Ramos (cell line): Measurements from ENCODE around the gene ARPIN.
"Not testable (repeated sequence)": the region's sequence is repeated elsewhere in the genome, so short reads cannot be mapped to it uniquely, and the experiment has no call there.

Experiments used
- in situ Hi-C: fragments of 300-500 bp; cut with MboI; formaldehyde crosslinking; loops from one replicate; pipeline ENCODE4 v1.14.3; 2022; ENCODE audit warnings: low sequenced_read_pairs; ENCODE audit not compliant: unreplicated experiment

Gene ARPIN

DNA sequence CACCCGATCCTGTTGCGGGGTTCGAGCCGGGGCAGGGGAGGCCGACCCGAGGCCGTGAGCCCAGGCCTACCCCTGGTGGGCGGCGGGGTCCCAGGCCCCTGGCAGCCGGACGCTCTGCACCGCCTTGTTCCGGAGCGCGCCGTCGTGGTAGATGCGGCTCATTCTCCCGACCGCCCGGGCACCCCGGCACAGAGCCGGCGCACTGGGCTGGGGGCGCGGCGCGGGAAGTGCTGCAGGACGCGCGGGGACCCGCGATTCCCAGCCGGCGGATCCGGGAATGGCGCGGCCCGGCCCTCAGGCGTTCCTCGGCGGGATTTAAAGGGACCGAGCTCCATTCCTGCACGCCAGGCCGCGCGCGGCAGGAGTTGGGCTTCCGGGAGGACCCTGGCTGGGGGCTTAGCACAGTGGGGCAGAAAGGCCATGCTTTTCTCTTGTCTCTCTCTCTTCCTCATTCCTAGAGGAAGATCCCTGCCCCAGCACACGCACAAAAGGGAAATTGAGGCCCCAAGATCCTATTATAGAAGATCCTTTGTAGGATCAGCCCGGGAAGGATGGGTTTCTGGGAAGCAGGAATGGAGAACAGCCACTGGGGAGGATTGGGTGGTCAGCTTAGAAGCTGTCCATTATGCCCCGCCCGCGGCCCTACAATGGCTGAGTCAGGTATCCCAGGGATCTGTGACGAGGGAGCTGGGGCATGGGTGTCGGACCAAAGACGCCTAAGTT lies at the start of gene ARPIN:
Gene ARPIN, minus strand, starts transcription at position 279 of the 723 bp plus-strand sequence. Its CDS starts 117 bp downstream, at position 162.
- in situ Hi-C loops = no loop called here

GRCh38 chr15:89958107-89958805 lies 45.5 kb upstream of the ARPIN start:
- in situ Hi-C loops = no loop called here

GRCh38 chr15:89955449-89955998 lies 42.8 kb upstream of the ARPIN start:
- in situ Hi-C loops = not testable (repeated sequence)

DNA sequence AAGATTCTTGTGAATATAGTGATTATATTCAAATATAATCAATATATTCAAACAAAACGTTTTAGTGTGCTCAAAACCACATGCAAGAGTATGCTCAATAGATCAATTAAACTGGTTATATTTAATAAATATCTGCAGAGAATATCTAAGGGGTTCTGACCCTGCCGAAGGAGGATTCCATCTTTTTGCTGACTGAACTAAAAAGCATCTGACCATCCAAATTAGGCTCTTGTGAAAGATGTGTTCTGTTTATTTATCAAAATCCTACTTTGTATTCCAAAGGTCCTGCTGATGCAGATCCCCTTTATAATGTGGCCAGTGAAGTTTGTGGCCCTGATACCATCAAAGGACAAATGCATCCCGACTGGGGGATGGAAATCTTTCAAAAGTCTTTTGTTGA lies 41.8 kb upstream of the ARPIN start:
- in situ Hi-C loops = no loop called here

GRCh38 chr15:89948796-89949195 lies 36.0 kb upstream of the ARPIN start:
- in situ Hi-C loops = no loop called here

- in situ Hi-C loops = no loop called here
Observed at GRCh38 chr15:89947385-89947784, 34.6 kb upstream of the ARPIN start.

- in situ Hi-C loops = no loop called here
Observed at GRCh38 chr15:89946681-89947299, 34.0 kb upstream of the ARPIN start.

GRCh38 chr15:89943721-89944120 lies 31.0 kb upstream of the ARPIN start:
- in situ Hi-C loops = not testable (repeated sequence)

DNA sequence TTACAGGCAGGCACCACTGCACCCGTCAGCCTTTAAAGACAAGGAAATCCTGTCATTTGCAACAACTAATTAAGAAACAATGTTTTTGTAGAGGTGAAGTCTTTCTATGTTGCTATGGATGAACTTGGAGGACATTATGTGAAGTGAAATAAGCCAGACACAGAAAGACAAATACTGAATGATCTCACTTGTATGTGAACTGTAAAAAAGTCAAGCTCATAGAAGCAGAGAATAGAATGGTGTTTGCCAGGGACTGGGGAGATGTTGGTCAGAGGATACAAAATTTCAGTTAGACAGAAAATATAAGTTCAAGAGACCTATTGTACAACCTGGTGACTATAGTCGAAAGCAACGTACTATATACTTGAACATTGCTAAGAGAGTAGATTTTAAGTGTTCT lies 27.2 kb upstream of the ARPIN start:
- in situ Hi-C loops = no loop called here

DNA sequence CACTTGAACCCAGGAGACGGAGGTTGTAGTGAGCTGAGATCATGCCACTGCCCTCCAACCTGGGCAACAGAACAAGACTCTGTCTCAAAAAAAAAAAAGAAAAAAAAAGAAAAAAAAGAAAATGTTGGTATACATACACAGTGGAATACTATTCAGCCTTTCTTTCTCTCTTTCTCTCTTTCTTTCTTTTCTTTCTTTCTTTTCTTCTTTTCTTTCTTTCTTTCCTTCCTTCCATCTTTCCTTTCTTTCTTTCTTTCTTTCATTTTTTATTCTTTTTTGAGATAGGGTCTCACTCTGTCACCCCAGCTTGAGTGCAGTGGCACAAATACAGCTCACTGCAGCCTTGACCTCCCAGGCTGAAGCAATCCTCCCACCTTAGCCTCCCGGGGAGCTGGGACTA lies 26.6 kb upstream of the ARPIN start:
- in situ Hi-C loops = not testable (repeated sequence)

GRCh38 chr15:89937365-89938350 lies 24.9 kb upstream of the ARPIN start:
- in situ Hi-C loops = no loop called here

DNA sequence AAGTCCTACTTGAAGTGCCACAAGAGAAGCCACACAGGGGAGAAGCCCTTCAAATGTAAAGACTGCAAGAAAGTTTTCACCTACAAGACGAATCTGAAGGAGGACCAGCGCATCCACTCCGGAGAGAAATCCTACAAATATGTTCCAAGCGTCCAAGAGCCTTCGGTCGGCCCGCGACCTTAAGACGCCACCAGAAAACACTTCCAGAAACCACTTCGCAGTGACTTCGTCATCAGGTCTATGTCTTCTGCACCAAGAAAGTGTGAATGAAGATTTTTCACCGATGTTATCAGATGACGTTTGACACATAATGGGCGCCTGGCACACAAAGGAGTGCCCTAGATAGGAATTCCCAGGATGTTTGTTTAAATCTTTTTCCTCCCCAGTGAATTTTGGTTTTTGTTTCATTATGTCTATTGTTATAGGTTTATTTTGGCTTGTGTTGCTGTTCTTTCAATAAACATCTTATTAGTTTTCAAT lies 24.1 kb upstream of the ARPIN start:
- in situ Hi-C loops = no loop called here

GRCh38 chr15:89936051-89936785 lies 23.5 kb upstream of the ARPIN start:
- in situ Hi-C loops = no loop called here

DNA sequence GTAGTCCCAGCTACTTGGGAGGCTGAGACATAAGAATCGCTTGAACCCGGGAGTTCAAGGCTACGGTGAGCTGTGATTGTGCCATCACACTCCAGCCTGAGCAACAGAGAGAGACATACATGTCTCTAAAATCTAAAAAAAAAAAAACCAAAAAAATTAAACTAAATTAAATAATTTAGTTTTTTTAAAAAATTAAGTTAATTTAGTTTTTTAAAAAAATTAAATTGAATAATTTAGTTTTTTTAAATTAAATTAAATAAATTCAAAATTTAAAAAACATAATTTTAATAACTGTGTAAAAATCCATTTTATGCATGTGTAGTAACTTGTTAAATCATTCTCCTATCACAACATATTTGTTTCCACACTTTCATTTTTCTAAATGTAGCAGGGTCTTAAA lies 20.1 kb upstream of the ARPIN start:
- in situ Hi-C loops = no loop called here

DNA sequence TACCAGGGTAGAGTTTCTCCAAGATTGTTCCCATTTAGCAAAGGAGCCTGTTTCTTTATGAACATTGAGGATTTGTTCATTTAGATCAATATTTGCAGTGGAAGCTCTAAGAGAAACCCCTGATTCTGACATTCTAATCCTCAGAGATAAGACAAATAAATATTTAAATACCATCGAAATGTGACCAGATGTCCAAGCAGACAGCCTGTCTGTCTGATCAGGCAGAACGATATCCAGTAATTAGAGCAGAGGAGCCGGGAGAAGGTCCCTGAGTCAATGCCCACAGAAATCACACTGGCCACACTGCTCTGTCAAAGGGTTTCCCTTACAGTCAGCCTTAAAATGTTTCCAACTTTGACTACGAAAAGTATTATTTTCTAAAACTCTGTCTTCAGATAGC lies 15.7 kb upstream of the ARPIN start:
- in situ Hi-C loops = no loop called here

GRCh38 chr15:89926158-89926557 lies 13.4 kb upstream of the ARPIN start:
- in situ Hi-C loops = no loop called here

DNA sequence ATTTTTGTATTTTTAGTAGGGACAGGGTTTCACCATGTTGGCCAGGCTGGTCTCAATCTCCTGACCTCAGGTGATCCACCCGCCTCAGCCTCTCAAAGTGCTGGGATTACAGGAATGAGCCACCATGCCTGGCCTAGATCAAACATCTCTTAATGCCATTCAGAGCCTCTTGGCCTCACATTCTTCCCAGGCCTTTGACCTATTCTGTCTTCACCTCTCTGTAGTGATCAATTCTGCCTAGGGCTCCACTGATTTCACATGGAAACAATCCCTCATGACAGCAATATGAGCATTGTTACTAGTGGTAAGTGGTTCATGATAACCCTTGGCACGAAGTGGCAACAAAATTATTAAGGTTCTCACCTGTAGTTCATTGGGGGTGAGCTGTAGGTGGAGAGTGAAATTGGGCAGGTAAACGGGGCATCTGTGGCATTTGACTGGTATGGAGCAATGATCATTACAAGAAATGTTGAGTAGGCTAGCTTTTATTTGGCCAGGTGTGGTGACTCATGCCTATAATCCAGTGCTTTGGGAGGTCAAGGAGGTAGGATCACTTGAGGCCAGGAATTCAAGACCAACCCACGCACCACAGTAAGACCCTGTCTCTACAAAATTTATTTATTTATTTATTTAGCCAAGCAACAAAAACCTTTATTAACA lies 4.8 kb upstream of the ARPIN start:
- in situ Hi-C loops = no loop called here

GRCh38 chr15:89916660-89917059 lies 3.9 kb upstream of the ARPIN start:
- in situ Hi-C loops = no loop called here
